BE2C (cell line): ENCODE data around the gene LTBP3.
"Not testable (repeated sequence)": the region's sequence is repeated elsewhere in the genome, so short reads cannot be mapped to it uniquely, and the experiment has no call there.

ENCODE experiments used
- DNase-seq: peaks from one replicate; pipeline ENCODE4 v3.0.0-alpha.2; 2020
- H3K27me3 ChIP-seq: fragments of 250-450 bp; sonication (Bioruptor Pico); 2 replicates; pipeline ENCODE4 v1.5.1; 2020; ENCODE audit warnings: mild to moderate bottlenecking
- H3K36me3 ChIP-seq: fragments of 250-450 bp; sonication (Bioruptor Pico); 2 replicates; pipeline ENCODE4 v1.5.1; 2020; ENCODE audit warnings: mild to moderate bottlenecking
- H3K4me1 ChIP-seq: fragments of 250-450 bp; sonication (Bioruptor Pico); 2 replicates; pipeline ENCODE4 v1.5.1; 2020
- H3K4me3 ChIP-seq: 2 replicates; pipeline ENCODE4 v1.5.1; 2011; ENCODE audit warnings: low read depth, low read length
- H3K9me3 ChIP-seq: fragments of 250-450 bp; sonication (Bioruptor Pico); 2 replicates; pipeline ENCODE4 v1.5.1; 2020
- TF ChIP-seq, protein P1 (sequence below): IDR thresholded peaks from 2 replicates; pipeline ENCODE4 v1.5.1; 2012; ENCODE audit warnings: mild to moderate bottlenecking, low read depth, low read length

Gene LTBP3

DNA sequence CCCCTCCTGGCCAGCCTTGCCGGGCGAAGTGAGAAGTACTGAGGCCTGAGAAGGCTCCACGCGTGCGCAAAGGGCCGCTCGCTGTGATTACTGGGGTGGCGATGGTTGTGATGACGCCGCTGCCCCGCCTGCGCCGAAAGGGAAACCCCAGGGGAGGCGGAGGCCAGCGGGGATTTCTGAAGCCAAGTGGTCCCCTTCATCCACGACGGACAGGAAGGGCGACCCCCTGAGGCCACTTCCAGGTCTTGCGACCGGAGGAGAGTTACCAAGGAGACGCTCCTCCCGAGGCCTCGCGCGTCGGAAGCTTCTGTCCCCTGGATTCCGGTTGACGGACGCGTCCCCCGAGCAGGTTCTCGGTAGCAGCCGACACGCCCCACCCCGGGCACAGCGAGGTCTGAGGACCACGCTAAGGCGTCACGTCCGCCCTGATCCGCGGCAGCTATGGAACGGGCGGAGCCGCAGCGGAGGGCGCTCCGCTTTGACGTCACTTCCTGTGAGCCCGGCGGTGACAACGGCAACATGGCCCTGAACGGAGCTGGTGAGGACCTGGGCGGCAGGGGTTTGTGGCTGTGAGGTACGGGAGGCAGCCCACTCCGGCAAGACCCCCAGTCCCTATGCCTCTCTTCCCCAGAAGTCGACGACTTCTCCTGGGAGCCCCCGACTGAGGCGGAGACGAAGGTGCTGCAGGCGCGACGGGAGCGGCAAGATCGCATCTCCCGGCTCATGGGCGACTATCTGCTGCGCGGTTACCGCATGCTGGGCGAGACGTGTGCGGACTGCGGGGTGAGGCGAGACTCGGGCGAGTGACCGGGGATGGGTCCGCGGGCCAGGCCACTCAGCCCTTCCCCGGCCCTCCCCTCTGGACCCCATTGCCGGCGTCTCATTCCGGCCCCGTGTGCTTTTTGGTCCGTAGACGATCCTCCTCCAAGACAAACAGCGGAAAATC lies 12.1 kb upstream of the LTBP3 start, which contains the start of gene ZNRD2:
TSS of gene ZNRD2 (plus strand) at position 505 of the 946 bp plus-strand sequence. CDS start at position 520, 15 bp downstream.
- Histone ChIP-seq H3K4me3 (peak within 1 kb of the TSS; percentile 80), H3K4me1 (no peaks in the 10 kb centered on the region), H3K36me3 (peaks cover 4% of the 10 kb centered on the region; the same call in 1 of the 2 replicates), H3K9me3 (no peaks in the 10 kb centered on the region), H3K27me3 (no peaks in the 10 kb centered on the region)
- DNase-seq: peak; percentile 96
- TF ChIP-seq, protein P1, sequence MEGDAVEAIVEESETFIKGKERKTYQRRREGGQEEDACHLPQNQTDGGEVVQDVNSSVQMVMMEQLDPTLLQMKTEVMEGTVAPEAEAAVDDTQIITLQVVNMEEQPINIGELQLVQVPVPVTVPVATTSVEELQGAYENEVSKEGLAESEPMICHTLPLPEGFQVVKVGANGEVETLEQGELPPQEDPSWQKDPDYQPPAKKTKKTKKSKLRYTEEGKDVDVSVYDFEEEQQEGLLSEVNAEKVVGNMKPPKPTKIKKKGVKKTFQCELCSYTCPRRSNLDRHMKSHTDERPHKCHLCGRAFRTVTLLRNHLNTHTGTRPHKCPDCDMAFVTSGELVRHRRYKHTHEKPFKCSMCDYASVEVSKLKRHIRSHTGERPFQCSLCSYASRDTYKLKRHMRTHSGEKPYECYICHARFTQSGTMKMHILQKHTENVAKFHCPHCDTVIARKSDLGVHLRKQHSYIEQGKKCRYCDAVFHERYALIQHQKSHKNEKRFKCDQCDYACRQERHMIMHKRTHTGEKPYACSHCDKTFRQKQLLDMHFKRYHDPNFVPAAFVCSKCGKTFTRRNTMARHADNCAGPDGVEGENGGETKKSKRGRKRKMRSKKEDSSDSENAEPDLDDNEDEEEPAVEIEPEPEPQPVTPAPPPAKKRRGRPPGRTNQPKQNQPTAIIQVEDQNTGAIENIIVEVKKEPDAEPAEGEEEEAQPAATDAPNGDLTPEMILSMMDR: peak; percentile 39

DNA sequence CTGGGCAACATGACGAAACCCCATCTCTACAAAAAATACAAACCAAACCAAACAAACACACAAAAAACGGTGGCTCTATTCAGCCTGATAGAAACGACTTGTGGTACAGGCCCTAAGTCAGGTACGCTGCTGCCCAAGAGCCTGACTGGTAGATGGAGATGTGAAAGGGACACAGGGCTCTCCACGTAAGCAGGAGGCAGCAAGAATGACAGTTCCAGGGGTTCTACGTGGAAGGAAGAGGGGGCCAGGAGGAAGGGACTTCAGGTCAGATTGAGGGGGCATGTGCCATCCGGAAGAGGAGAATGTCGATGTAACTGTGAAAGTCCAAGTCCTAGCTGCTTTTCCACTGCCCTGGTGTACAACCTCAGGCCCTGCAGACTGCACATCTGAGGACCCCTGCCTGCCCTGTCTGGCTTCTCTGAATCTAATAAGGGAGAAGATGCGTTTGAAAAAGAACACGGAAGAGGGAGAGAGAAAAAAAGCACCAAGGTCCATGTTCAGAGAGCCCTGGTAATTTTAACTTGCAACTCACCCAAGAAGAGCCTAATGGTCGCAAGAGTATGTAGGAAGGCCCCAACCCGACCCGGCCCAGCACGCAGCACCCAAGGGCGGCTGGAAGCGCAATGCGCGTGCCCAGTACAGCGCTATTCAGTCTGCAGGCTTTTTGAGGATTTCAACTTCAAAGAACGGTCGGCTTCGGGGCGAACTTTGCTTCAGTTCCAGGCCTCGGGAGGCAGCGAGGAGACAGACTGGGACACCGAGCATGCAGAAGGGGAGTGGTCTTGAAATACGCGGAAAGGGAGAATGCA lies 11.2 kb upstream of the LTBP3 start:
- Histone ChIP-seq H3K9me3 (no peaks in the 10 kb centered on the region), H3K4me1 (no peaks in the 10 kb centered on the region), H3K36me3 (peaks cover 4% of the 10 kb centered on the region; the same call in 1 of the 2 replicates), H3K4me3 (peak overlapping the region; percentile 80), H3K27me3 (no peaks in the 10 kb centered on the region)
- TF ChIP-seq, protein P1: no peak
- DNase-seq: no peak

DNA sequence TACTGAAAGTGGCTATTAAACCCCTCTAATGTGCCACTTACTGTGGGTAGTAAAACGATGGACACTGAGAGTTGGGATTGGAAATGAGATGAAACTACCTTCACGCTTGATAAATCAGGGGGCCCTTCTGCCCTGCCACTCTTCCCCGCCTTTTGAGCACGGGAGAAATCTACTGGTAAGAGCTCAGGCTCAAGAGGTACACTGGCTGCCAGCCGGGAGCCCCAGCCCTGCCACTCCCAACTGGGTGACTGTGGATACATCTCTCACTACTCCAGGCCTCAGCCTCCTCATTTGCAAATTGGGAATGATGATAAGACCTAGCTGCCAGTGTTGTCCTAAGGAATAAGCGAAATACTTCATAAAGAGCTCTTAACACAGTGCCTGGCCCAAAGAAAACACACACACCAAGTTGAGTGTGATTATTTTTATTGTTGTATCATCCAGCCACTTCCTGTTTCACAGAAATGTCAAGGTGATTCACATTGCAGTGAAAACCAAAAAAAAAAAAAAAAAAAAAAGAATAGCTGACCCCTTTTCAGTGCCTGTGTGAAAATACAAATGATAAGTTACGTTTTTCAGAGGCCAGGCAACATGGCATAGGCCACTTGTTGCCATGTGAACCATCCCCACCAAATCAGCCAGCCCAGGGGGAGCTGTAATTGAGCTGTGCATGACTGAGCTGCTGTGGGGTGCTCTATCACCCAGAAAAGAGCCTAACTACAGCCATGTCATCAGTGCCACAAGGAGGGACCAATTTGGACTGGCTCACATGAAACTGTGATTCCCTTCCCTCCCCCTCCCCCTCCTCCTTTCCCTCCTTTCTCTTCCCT lies 7.7 kb upstream of the LTBP3 start:
- TF ChIP-seq, protein P1: no peak
- Histone ChIP-seq H3K36me3 (no peaks in the 10 kb centered on the region), H3K9me3 (no peaks in the 10 kb centered on the region), H3K27me3 (no peaks in the 10 kb centered on the region), H3K4me1 (no peaks in the 10 kb centered on the region), H3K4me3 (no peak overlapping the region)
- no peak for DNase-seq

DNA sequence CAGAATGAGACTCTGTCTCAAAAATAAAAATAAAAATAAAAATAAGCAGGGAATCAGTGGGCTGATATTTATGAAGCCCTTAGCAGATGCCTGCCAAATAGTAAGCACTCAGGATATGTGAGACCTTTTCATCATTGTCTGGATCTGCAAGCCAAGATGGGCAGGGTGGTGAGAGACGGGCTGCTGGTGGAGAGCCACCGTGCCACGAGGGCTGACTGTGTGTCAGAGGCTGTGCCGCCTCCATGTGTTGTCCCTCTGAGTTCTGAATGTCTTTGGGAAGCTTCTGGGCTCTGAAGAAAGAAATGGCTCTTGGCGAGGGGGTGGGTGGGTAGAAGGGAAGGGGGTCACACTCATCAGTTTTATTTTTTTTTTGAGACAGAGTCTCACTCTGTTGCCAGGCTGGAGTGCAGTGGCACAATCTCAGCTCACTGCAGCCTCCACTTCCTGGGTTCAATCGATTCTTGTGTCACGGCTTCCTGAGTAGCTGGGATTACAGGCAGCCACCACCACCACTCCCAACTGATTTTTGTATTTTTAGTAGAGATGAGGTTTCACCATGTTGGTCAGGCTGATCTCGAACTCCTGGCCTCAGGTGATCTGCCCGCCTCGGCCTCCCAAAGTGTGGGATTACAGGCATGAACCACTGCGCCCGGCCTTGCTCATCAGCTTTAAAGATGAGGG lies 6.9 kb upstream of the LTBP3 start:
- H3K4me1 ChIP-seq, H3K36me3 ChIP-seq, H3K27me3 ChIP-seq, H3K9me3 ChIP-seq, DNase-seq, H3K4me3 ChIP-seq: not testable (repeated sequence)

DNA sequence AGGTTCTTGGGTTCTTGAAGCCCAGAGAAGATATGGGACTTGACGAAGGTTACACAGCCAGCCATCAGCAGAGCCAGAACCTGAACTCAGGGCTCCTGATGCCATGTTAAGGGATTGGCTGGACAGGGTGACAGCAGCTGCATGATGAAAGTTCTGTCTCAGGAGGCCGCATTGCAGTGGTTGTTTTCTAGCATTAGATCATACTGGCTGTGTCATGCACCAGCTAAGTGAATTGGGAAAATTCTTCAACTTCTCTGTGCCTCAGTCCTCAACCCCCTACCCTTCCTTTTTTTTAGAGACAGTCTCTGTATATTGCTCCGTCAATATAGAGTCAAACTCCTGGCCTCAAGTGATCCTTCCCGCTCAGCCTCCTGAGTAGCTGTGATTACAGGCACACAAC lies 5.4 kb upstream of the LTBP3 start:
- Histone ChIP-seq H3K27me3 (no peaks in the 10 kb centered on the region), H3K4me1 (peaks cover 9% of the 10 kb centered on the region), H3K4me3 (no peak overlapping the region), H3K9me3 (no peaks in the 10 kb centered on the region), H3K36me3 (no peaks in the 10 kb centered on the region)
- no peak for DNase-seq
- TF ChIP-seq, protein P1: no peak
